ENCODE data around the gene DPYD. TPM values are rescaled to one million over a fixed set of nuclear protein-coding genes. Genes with fewer than 3 reads are reported as not detected.
A peak's percentile ranks its signal among the peaks of the same experiment; 100 is the strongest.

Gene DPYD
- total and polyA plus RNA-seq, 10 of the 15 experiments (the other 5 are each of a cell fraction or from before 2014, with no cell fraction given), result 5.7 to 23.8 (median 10.2) TPM

DNA sequence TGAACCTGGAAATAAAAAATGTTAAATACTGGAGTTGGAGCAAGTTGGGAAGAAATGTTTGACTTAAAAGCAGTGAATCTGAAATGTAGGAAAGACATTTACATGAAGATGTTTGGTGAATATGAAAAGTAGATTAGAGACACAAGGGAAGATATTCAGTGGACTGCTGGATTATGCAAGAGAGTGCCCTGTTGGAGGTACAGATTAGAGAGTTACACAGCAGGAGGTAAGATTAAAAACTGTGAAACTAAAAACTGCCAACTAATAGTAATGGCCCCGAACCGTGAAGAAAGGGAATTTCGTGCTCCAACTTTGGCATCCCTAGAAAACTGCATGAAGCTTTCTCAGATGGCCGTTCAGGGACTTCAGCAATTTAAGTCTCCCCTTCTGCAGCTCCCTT, 375.4 kb downstream of the DPYD start:
- ATAC-seq, result no peak
- intact Hi-C loops (cut with micrococcal nuclease; ENCODE audit: unreplicated experiment), result no loop called here
- CTCF ChIA-PET, result no interaction called here
- POLR2A ChIA-PET, result no interaction called here
- H4K20me1 ChIP-seq (ENCODE audit: control insufficient read depth, insufficient read depth), result no peaks in the 10 kb centered on the region
- no peaks in the 10 kb centered on the region for H3K36me3 ChIP-seq (ENCODE audit: control insufficient read depth in 2 of 2, insufficient read depth in 2 of 2, low read length in 1 of 2)
- H3K27me3 ChIP-seq (replicated peaks in 1 of 2; ENCODE audit: control insufficient read depth in 2 of 2, insufficient read depth in 2 of 2, low read length in 1 of 2), result no peaks in the 10 kb centered on the region
- no peaks in the 10 kb centered on the region for H3K4me1 ChIP-seq (ENCODE audit: control insufficient read depth, insufficient read depth, low read length)
- no peaks in the 10 kb centered on the region for H3K79me2 ChIP-seq (ENCODE audit: control insufficient read depth, insufficient read depth, low read length)
- no peaks in the 10 kb centered on the region for H3K9me3 ChIP-seq (replicated peaks; ENCODE audit: control insufficient read depth, insufficient read depth, low read length)
- WGBS (ENCODE audit: insufficient coverage, insufficient replicate concordance, low lambda C conversion rate, missing lambda C conversion rate), result 2% methylated on average over 4 of the region's 4 CpGs
- SMC1A ChIA-PET (ENCODE audit: uncharacterized antibody, unreplicated experiment), result interaction anchor here (2.8 kb wide), 1 partner anchor 8 kb away, joined by 12 read pairs; no protein-coding TSS in a partner anchor
- DNase-seq (ENCODE audit: low read depth, low spot score), result no peak
- TF ChIP-seq YY1 (IDR thresholded peaks at IDR 0.05; ENCODE audit: low read depth, low read length) (no peak), ZBED1 (IDR thresholded peaks at IDR 0.05; ENCODE audit: borderline replicate concordance) (no peak), LARP7 (IDR thresholded peaks at IDR 0.05) (no peak), TBL1XR1 (IDR thresholded peaks at IDR 0.05; ENCODE audit: low read depth, low read length) (no peak), IKZF1 (conservative IDR thresholded peaks at IDR 0.05) (no peak), NFIC (IDR thresholded peaks at IDR 0.05; ENCODE audit: low read depth, low read length) (no peak), ZNF207 (IDR thresholded peaks at IDR 0.05; ENCODE audit: borderline replicate concordance) (no peak), ETV6 (conservative IDR thresholded peaks at IDR 0.05 in 1 of 2, IDR thresholded peaks at IDR 0.05 in 1 of 2; ENCODE audit: borderline replicate concordance in 1 of 2, low read depth in 1 of 2) (no peak), CREB1 (IDR thresholded peaks at IDR 0.05; ENCODE audit: low read depth) (no peak), POU2F2 (IDR thresholded peaks at IDR 0.05; ENCODE audit: borderline replicate concordance, low read depth, low read length) (no peak), IRF4 (IDR thresholded peaks at IDR 0.05; ENCODE audit: low read depth, low read length) (no peak), FOS (IDR thresholded peaks at IDR 0.05; ENCODE audit: borderline replicate concordance, extremely low read depth, insufficient read length) (no peak), BMI1 (IDR thresholded peaks at IDR 0.05; ENCODE audit: borderline replicate concordance) (no peak), ATF7 (IDR thresholded peaks at IDR 0.05; ENCODE audit: low read depth) (no peak), SRF (IDR thresholded peaks at IDR 0.05; ENCODE audit: low read depth in 2 of 2, low read length in 2 of 2) (no peak), EP300 (IDR thresholded peaks at IDR 0.05; ENCODE audit: borderline replicate concordance in 1 of 2, control insufficient read depth in 1 of 2, low read depth in 2 of 2, low read length in 2 of 2) (no peak), EZH2 (IDR thresholded peaks at IDR 0.05; ENCODE audit: borderline replicate concordance, control insufficient read depth, low read depth, low read length) (no peak)
- TF ChIP-seq, protein P1, sequence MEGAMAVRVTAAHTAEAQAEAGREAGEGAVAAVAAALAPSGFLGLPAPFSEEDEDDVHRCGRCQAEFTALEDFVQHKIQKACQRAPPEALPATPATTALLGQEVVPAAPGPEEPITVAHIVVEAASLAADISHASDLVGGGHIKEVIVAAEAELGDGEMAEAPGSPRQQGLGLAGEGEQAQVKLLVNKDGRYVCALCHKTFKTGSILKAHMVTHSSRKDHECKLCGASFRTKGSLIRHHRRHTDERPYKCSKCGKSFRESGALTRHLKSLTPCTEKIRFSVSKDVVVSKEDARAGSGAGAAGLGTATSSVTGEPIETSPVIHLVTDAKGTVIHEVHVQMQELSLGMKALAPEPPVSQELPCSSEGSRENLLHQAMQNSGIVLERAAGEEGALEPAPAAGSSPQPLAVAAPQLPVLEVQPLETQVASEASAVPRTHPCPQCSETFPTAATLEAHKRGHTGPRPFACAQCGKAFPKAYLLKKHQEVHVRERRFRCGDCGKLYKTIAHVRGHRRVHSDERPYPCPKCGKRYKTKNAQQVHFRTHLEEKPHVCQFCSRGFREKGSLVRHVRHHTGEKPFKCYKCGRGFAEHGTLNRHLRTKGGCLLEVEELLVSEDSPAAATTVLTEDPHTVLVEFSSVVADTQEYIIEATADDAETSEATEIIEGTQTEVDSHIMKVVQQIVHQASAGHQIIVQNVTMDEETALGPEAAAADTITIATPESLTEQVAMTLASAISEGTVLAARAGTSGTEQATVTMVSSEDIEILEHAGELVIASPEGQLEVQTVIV (IDR thresholded peaks at IDR 0.05; ENCODE audit: borderline replicate concordance, partially characterized antibody), result no peak
- TF ChIP-seq, protein P2, sequence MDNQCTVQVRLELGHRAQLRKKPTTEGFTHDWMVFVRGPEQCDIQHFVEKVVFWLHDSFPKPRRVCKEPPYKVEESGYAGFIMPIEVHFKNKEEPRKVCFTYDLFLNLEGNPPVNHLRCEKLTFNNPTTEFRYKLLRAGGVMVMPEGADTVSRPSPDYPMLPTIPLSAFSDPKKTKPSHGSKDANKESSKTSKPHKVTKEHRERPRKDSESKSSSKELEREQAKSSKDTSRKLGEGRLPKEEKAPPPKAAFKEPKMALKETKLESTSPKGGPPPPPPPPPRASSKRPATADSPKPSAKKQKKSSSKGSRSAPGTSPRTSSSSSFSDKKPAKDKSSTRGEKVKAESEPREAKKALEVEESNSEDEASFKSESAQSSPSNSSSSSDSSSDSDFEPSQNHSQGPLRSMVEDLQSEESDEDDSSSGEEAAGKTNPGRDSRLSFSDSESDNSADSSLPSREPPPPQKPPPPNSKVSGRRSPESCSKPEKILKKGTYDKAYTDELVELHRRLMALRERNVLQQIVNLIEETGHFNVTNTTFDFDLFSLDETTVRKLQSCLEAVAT (IDR thresholded peaks at IDR 0.05), result no peak
- no peak overlapping the region for H3K4me3 ChIP-seq
- no peak overlapping the region for H3K4me2 ChIP-seq (ENCODE audit: control insufficient read depth, insufficient read depth)
- in situ Hi-C loops (cut with MboI), result no loop called here
- RAD21 ChIA-PET (ENCODE audit: unreplicated experiment), result interaction anchor here (1.5 kb wide), 1 partner anchor 302 kb away, joined by 4 read pairs; no protein-coding TSS in a partner anchor
- no TSS peak for BruUV-seq (replicated peaks)
- no peak overlapping the region for H3K9ac ChIP-seq (ENCODE audit: control insufficient read depth, insufficient read depth, low read length)
- no peak overlapping the region for H2AFZ ChIP-seq (ENCODE audit: control insufficient read depth, low read depth, low read length)
- peak; percentile 38 for FAIRE-seq
- H3K27ac ChIP-seq (ENCODE audit: control insufficient read depth, insufficient read depth), result no peak overlapping the region

All from GM12878 (cell line).